NCI-H2171 treated with DMSO at 0.1 percent for 48 hours (cell line): ENCODE data around the gene C6orf136.
A peak's percentile ranks its signal among the peaks of the same experiment; 100 is the strongest.

Experiments
- DNase-seq: peaks from one replicate; lab custom pipeline; 2025; lab: John Stamatoyannopoulos, UW

Gene C6orf136

GRCh38 chr6:30646450-30647241, at the start of gene C6orf136:
Gene C6orf136 (plus strand): TSS chr6:30647133. CDS start chr6:30647232, 99 bp downstream.
- DNase-seq, result peak; percentile 90

GRCh38 chr6:30597315-30598144, 49.4 kb upstream of the C6orf136 start:
- DNase-seq, result peak; percentile 57

GRCh38 chr6:30598912-30599624, 47.9 kb upstream of the C6orf136 start:
- DNase-seq, result no peak

- DNase-seq, result no peak
Measured at GRCh38 chr6:30599625-30600324, 47.2 kb upstream of the C6orf136 start.

- DNase-seq, result no peak
Measured at GRCh38 chr6:30600451-30600961, 46.4 kb upstream of the C6orf136 start.

- DNase-seq, result no peak
Measured at GRCh38 chr6:30601436-30601814, 45.5 kb upstream of the C6orf136 start.

GRCh38 chr6:30601815-30602641, 44.9 kb upstream of the C6orf136 start:
- no peak for DNase-seq

- DNase-seq, result no peak
Measured at GRCh38 chr6:30603961-30604360, 43.0 kb upstream of the C6orf136 start.

- DNase-seq, result no peak
Measured at GRCh38 chr6:30610065-30610464, 36.9 kb upstream of the C6orf136 start.

- DNase-seq, result no peak
Measured at GRCh38 chr6:30611150-30611855, 35.6 kb upstream of the C6orf136 start.

- DNase-seq, result no peak
Measured at GRCh38 chr6:30611856-30612194, 35.1 kb upstream of the C6orf136 start.

GRCh38 chr6:30612213-30612612, 34.7 kb upstream of the C6orf136 start:
- DNase-seq, result peak; percentile 31

- DNase-seq, result no peak
Measured at GRCh38 chr6:30612687-30613248, 34.2 kb upstream of the C6orf136 start.

- DNase-seq, result no peak
Measured at GRCh38 chr6:30613251-30614043, 33.5 kb upstream of the C6orf136 start.

GRCh38 chr6:30614044-30614842, 32.7 kb upstream of the C6orf136 start:
- no peak for DNase-seq

- DNase-seq, result peak; percentile 99
Measured at GRCh38 chr6:30614843-30615218, 32.1 kb upstream of the C6orf136 start.

GRCh38 chr6:30615219-30615957, 31.5 kb upstream of the C6orf136 start:
- peak; percentile 94 for DNase-seq
